Measurements from ENCODE around the gene NEURL3. TPM values are rescaled to one million over a fixed set of nuclear protein-coding genes. Genes with fewer than 3 reads are reported as not detected.
"Not testable (repeated sequence)": the region's sequence is repeated elsewhere in the genome, so short reads cannot be mapped to it uniquely, and the experiment has no call there.

NEURL3 gene
- total and polyA plus RNA-seq, 3 donors from 2014 or later: 0.78 to 1.7 (median 1.3) TPM

DNA sequence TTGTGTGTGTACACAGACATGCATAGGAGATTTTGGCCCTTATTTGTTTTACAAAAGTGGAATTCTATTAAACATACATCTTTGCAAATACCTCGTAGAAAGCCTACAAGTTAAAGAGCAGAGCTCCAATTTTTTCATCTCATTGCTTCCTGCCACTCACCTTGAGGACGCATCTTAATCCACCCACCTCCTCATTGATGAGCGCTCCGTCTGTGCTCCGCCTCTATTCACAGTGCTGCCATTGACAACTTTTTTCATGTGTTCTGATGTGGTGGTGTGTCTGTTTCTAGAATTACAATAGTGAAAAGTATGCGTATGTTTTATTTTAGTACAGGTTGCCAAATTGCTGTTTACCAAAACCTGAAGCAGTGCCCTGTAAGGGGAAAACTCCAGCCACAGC is 36.3 kb downstream of the NEURL3 start:
- Histone ChIP-seq H3K36me3 (ENCODE audit: low read depth, missing control alignments) (no peaks in the 10 kb centered on the region), H3K4me1 (peaks cover 15% of the 10 kb centered on the region)
- 51 to 65% methylated on average over 6 of the region's 6 CpGs for WGBS, 2 donors

DNA sequence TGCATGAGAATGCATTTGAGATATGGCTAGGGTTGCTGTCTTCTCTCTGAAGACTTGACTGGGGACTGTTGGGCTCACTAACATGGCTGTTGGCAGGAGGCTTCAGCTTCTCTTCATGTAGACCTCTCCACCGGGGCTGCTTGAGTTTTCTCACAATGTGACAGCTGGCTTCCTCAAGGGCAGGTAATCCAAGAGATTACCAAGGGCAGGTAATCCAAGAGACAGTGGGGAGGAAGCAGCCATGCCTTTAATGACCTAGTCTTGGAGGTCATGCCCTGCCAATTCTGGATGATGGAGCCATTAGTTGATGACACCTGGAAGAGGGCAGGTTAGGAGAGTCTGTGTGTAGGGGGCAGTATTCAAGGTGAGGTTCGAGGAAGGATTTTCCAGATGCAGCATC is 40.5 kb downstream of the NEURL3 start:
- H3K36me3 ChIP-seq (ENCODE audit: low read depth, missing control alignments): no peaks in the 10 kb centered on the region
- H3K4me3 ChIP-seq: no peak overlapping the region
- peaks cover 5% of the 10 kb centered on the region for H3K4me1 ChIP-seq
- intact Hi-C loops (cut with DNase I; ENCODE audit: low total_unique reads): no loop called here
- 70 to 93% methylated on average over 2 of the region's 2 CpGs for WGBS, 2 donors
- no peaks in the 10 kb centered on the region for H3K27me3 ChIP-seq
- no peak for DNase-seq
- H3K9me3 ChIP-seq: no peaks in the 10 kb centered on the region
- TF ChIP-seq, protein P1, sequence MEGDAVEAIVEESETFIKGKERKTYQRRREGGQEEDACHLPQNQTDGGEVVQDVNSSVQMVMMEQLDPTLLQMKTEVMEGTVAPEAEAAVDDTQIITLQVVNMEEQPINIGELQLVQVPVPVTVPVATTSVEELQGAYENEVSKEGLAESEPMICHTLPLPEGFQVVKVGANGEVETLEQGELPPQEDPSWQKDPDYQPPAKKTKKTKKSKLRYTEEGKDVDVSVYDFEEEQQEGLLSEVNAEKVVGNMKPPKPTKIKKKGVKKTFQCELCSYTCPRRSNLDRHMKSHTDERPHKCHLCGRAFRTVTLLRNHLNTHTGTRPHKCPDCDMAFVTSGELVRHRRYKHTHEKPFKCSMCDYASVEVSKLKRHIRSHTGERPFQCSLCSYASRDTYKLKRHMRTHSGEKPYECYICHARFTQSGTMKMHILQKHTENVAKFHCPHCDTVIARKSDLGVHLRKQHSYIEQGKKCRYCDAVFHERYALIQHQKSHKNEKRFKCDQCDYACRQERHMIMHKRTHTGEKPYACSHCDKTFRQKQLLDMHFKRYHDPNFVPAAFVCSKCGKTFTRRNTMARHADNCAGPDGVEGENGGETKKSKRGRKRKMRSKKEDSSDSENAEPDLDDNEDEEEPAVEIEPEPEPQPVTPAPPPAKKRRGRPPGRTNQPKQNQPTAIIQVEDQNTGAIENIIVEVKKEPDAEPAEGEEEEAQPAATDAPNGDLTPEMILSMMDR (IDR thresholded peaks at IDR 0.05): no peak
- no peak for TF ChIP-seq POLR2A (IDR thresholded peaks at IDR 0.05)
- H3K27ac ChIP-seq: no peak overlapping the region

More for the DNA sequence above, 36.3 kb downstream of the NEURL3 start:
- Histone ChIP-seq H3K27ac (peak overlapping the region in 1 of 2 donors; percentile 1), H3K4me3 (no peak overlapping the region), H3K9me3 (no peaks in the 10 kb centered on the region), H3K27me3 (no peaks in the 10 kb centered on the region)
- no peak for DNase-seq
- TF ChIP-seq, protein P1 (IDR thresholded peaks at IDR 0.05): no peak
- no peak for TF ChIP-seq POLR2A (IDR thresholded peaks at IDR 0.05)
- intact Hi-C loops (cut with DNase I; ENCODE audit: low total_unique reads): no loop called here

DNA sequence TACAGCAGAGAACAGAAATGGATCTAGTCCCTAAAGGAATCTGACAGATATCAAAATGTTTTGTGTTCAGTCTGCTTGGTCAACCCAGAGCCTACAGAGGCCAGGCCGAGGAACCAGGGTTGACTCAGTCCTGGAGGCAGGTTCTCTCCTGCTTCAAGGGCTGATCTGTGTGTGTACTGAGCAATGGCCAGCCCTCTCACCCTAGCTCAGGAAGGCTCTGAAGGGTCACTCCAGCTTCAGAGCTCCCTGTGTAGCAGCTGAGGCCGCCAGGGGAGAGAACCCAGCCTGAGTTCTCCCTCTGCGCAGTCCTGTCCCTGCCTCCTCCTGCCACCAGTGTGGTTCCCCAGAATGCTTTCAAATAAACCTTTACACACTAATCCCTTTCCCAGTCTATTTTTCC is 41.1 kb downstream of the NEURL3 start:
- intact Hi-C loops (cut with DNase I; ENCODE audit: low total_unique reads): no loop called here
- H3K9me3 ChIP-seq: no peaks in the 10 kb centered on the region
- no peak overlapping the region for H3K27ac ChIP-seq
- peaks cover 5% of the 10 kb centered on the region for H3K4me1 ChIP-seq
- H3K4me3 ChIP-seq: no peak overlapping the region
- no peak for TF ChIP-seq POLR2A (IDR thresholded peaks at IDR 0.05)
- TF ChIP-seq, protein P1 (IDR thresholded peaks at IDR 0.05): no peak
- 91 to 94% methylated on average over 3 of the region's 3 CpGs for WGBS, 2 donors
- no peaks in the 10 kb centered on the region for H3K36me3 ChIP-seq (ENCODE audit: low read depth, missing control alignments)
- no peaks in the 10 kb centered on the region for H3K27me3 ChIP-seq
- DNase-seq: no peak

DNA sequence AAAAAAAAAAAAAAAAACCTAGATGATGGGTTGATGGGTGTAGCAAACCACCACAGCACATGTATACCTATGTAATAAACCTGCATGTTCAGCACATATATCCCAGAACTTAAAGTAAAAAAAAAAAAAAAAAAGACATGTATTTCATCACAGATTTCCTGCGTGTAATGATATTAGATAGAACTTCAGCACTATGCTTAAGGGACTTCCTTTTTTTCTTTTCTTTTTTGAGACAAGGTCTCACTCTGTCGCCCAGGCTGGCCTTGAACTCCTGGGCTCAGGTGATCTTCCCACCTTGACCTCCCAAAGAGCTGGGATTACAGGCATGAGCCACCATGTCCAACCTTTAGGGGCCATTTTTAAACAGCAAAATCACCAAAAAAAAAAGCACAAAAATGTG is 42.0 kb downstream of the NEURL3 start:
- 63 to 69% methylated on average over 2 of the region's 2 CpGs for WGBS, 2 donors
- H3K36me3 ChIP-seq (ENCODE audit: low read depth, missing control alignments): no peaks in the 10 kb centered on the region
- no peaks in the 10 kb centered on the region for H3K27me3 ChIP-seq
- no peaks in the 10 kb centered on the region for H3K9me3 ChIP-seq
- H3K4me1 ChIP-seq: no peaks in the 10 kb centered on the region
- H3K27ac ChIP-seq: no peak overlapping the region
- DNase-seq: no peak
- H3K4me3 ChIP-seq: no peak overlapping the region
- intact Hi-C loops (cut with DNase I; ENCODE audit: low total_unique reads): no loop called here
- TF ChIP-seq, protein P1 (IDR thresholded peaks at IDR 0.05): no peak
- no peak for TF ChIP-seq POLR2A (IDR thresholded peaks at IDR 0.05)

DNA sequence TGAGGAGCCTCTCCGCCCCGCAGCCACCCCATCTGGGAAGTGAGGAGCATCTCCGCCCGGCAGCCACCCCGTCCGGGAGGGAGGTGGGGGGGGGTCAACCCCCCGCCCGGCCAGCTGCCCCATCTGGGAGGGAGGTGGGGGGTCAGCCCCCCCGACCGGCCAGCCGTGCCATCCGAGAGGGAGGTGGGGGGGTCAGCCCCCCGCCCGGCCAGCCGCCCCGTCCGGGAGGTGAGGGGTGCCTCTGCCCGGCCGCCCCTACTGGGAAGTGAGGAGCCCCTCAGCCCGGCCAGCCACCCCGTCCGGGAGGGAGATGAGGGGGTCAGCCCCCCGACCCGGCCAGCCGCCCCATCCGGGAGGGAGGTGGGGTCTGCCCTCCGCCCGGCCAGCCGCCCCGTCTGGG is 43.5 kb downstream of the NEURL3 start:
- intact Hi-C loops (cut with DNase I; ENCODE audit: low total_unique reads): not testable (repeated sequence)

More for the DNA sequence above, 43.5 kb downstream of the NEURL3 start:
- H3K27ac ChIP-seq; H3K36me3 ChIP-seq (ENCODE audit: low read depth, missing control alignments); H3K27me3 ChIP-seq; H3K9me3 ChIP-seq; H3K4me1 ChIP-seq; DNase-seq: not testable (repeated sequence)
- peak overlapping the region in 1 of 2 donors; percentile 13 for H3K4me3 ChIP-seq
- WGBS, 2 donors: 84% methylated on average over 9 of the region's 30 CpGs; no CpG with 5 or more reads in 1 of the 2 donors

Data from testis (tissue), 3 donors.